ENCODE measurements around the gene IRF2BPL. TPM values are rescaled to one million over a fixed set of nuclear protein-coding genes. Genes with fewer than 3 reads are reported as not detected.

IRF2BPL gene
- total and polyA plus RNA-seq, 9 of the 15 experiments (the other 6 are each of a cell fraction or from before 2014, with no cell fraction given), result 0.52 to 21.6 (median 2.5) TPM

DNA sequence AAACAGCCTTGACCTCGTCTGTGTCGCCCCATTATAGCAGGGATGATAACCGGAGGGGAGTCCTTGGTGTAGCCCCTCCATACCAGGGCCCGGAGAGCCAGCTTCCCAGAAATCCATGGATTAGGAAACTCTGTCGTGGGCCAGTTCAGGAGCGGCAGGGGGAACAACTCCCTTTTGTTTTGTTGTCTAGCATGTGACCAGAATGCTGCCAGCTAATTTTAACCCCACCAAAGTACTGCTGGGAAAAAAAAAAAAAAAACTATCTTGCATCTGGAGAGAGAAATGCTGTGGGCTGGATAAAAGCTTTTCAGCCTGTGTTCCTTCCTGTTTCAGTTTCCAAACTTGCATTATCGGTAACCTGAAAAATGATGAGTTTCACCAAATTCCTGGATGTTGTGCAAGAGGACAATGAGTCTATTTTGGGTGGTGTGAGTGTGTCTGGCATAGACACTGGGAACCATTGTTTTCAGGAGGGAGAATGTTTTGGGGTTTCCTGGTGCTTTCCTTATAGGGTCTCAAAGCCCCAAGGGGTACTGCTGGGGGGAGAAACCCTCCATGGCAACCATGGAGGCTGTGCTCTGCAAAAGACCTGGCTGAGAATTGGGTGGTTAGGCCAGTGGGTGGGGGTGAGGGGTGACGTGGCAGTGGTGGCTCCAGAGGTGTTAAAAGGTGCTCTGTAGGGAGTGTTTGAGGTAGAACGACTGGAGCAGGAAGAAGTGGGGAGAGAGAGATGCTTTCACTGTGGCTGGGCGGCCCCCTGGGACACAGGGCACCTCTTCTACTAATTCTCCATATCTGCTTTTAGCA lies 14.9 kb upstream of the IRF2BPL start (continued):
- TF ChIP-seq, protein P1, sequence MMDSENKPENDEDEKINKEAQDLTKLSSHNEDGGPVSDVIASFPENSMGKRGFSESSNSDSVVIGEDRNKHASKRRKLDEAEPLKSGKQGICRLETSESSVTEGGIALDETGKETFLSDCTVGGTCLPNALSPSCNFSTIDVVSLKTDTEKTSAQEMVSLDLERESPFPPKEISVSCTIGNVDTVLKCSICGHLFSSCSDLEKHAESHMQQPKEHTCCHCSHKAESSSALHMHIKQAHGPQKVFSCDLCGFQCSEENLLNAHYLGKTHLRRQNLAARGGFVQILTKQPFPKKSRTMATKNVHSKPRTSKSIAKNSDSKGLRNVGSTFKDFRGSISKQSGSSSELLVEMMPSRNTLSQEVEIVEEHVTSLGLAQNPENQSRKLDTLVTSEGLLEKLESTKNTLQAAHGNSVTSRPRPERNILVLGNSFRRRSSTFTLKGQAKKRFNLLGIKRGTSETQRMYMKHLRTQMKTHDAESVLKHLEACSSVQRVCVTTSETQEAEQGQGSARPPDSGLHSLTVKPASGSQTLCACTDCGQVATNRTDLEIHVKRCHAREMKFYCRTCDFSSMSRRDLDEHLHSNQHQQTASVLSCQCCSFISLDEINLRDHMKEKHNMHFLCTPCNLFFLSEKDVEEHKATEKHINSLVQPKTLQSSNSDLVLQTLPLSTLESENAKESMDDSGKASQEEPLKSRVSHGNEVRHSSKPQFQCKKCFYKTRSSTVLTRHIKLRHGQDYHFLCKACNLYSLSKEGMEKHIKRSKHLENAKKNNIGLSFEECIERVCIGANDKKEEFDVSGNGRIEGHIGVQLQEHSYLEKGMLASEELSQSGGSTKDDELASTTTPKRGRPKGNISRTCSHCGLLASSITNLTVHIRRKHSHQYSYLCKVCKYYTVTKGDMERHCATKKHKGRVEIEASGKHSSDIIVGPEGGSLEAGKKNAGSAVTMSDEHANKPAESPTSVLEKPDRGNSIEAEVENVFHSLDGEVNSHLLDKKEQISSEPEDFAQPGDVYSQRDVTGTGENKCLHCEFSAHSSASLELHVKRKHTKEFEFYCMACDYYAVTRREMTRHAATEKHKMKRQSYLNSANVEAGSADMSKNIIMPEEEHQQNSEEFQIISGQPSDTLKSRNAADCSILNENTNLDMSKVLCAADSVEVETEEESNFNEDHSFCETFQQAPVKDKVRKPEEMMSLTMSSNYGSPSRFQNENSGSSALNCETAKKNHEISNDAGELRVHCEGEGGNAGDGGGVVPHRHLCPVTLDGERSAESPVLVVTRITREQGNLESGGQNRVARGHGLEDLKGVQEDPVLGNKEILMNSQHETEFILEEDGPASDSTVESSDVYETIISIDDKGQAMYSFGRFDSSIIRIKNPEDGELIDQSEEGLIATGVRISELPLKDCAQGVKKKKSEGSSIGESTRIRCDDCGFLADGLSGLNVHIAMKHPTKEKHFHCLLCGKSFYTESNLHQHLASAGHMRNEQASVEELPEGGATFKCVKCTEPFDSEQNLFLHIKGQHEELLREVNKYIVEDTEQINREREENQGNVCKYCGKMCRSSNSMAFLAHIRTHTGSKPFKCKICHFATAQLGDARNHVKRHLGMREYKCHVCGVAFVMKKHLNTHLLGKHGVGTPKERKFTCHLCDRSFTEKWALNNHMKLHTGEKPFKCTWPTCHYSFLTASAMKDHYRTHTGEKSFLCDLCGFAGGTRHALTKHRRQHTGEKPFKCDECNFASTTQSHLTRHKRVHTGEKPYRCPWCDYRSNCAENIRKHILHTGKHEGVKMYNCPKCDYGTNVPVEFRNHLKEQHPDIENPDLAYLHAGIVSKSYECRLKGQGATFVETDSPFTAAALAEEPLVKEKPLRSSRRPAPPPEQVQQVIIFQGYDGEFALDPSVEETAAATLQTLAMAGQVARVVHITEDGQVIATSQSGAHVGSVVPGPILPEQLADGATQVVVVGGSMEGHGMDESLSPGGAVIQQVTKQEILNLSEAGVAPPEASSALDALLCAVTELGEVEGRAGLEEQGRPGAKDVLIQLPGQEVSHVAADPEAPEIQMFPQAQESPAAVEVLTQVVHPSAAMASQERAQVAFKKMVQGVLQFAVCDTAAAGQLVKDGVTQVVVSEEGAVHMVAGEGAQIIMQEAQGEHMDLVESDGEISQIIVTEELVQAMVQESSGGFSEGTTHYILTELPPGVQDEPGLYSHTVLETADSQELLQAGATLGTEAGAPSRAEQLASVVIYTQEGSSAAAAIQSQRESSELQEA (IDR thresholded peaks at IDR 0.05; ENCODE audit: low read depth), result no peak
- TF ChIP-seq SAFB2 (IDR thresholded peaks at IDR 0.05; ENCODE audit: borderline replicate concordance, low read depth, low read length, severe bottlenecking), result no peak
- TF ChIP-seq MTA3 (IDR thresholded peaks at IDR 0.05; ENCODE audit: borderline replicate concordance), result peak; percentile 46; the same call in 1 of the 2 replicates
- TF ChIP-seq, protein P2, sequence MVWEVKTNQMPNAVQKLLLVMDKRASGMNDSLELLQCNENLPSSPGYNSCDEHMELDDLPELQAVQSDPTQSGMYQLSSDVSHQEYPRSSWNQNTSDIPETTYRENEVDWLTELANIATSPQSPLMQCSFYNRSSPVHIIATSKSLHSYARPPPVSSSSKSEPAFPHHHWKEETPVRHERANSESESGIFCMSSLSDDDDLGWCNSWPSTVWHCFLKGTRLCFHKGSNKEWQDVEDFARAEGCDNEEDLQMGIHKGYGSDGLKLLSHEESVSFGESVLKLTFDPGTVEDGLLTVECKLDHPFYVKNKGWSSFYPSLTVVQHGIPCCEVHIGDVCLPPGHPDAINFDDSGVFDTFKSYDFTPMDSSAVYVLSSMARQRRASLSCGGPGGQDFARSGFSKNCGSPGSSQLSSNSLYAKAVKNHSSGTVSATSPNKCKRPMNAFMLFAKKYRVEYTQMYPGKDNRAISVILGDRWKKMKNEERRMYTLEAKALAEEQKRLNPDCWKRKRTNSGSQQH (CRISPR knock-in tag; IDR thresholded peaks at IDR 0.05), result no peak
- TF ChIP-seq ZNF282 (CRISPR knock-in tag; IDR thresholded peaks at IDR 0.05), result no peak
- TF ChIP-seq HOXB6 (CRISPR knock-in tag; IDR thresholded peaks at IDR 0.05; ENCODE audit: borderline replicate concordance), result no peak
- TF ChIP-seq ZNF24 (IDR thresholded peaks at IDR 0.05), result no peak
- TF ChIP-seq NFIC (IDR thresholded peaks at IDR 0.05), result peak; percentile 39; the same call in 1 of the 2 replicates
- no peak for TF ChIP-seq SIRT6 (IDR thresholded peaks at IDR 0.05; ENCODE audit: low read depth, low read length)
- 0 out of 2 replicates have a peak, but pooled peaks have one; percentile 25 for TF ChIP-seq C11orf30 (IDR thresholded peaks at IDR 0.05; ENCODE audit: low read depth)
- TF ChIP-seq ZSCAN29 (IDR thresholded peaks at IDR 0.05), result no peak
- TF ChIP-seq KLF1 (tag; IDR thresholded peaks at IDR 0.05), result no peak
- TF ChIP-seq NELFE (IDR thresholded peaks at IDR 0.05; ENCODE audit: insufficient read depth, insufficient read length), result no peak
- no peak for TF ChIP-seq U2AF2 (optimal IDR thresholded peaks at IDR 0.05; ENCODE audit: low read depth, low read length)
- TF ChIP-seq KDM4B (IDR thresholded peaks at IDR 0.05; ENCODE audit: borderline replicate concordance in 2 of 2, low read depth in 1 of 2), result no peak
- TF ChIP-seq HCFC1 (IDR thresholded peaks at IDR 0.05; ENCODE audit: low read depth, low read length), result no peak
- TF ChIP-seq TAL1 (IDR thresholded peaks at IDR 0.05), result no peak

All from K562 (cell line).